Measurements from ENCODE around the gene DAZAP1. TPM values are rescaled to one million over a fixed set of nuclear protein-coding genes. Genes with fewer than 3 reads are reported as not detected.
"Not testable (repeated sequence)": the region's sequence is repeated elsewhere in the genome, so short reads cannot be mapped to it uniquely, and the experiment has no call there.

Gene DAZAP1
- polyA plus RNA-seq, 5 donors, result 86.4 to 104 (median 87.9) TPM

DNA sequence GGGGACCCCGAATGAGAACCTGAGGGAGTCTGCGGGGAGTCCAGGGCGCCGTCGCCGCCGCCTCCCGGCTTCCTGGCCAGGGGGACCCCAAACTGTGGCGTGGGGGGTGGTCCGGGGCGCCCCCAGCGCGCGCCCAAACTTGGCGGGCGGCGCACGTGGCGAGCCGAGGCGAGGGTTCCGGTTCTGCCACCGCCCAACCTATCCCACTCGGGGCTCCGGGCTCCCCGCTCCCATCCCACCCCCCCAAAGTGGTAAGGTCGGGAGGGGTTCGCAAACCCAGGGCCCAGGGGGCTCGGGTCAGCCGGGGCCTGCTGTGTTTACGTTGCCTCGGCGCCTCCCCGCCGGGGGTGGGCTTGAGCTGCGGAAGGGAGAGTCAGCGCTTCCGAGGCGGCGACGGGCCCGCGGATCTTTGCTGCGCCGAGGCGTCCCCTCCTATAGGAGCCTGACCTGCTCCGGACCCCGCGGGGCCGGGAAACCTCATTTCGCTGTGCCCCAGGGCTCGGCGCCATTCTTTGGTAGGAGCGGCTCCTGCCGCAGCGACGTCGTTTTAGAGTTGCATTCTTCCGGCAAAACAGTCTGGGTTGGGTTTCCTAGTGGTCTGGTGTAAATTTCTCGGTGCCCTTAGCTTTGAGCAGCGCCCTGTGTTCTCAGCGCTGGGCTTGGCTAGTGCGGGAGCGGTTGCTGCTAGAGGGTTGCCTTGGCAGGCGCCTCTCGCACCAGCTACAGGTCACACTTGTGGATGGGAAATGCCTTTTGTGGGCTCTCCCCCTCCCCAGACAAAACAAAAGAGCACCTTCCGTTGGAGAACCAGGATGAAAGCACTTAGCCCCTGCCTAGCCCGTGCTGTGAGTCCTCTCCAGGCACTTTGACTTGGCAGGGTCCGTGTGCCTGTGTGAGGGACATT, 1.2 kb downstream of the DAZAP1 start:
- DNase-seq, result no peak

DNA sequence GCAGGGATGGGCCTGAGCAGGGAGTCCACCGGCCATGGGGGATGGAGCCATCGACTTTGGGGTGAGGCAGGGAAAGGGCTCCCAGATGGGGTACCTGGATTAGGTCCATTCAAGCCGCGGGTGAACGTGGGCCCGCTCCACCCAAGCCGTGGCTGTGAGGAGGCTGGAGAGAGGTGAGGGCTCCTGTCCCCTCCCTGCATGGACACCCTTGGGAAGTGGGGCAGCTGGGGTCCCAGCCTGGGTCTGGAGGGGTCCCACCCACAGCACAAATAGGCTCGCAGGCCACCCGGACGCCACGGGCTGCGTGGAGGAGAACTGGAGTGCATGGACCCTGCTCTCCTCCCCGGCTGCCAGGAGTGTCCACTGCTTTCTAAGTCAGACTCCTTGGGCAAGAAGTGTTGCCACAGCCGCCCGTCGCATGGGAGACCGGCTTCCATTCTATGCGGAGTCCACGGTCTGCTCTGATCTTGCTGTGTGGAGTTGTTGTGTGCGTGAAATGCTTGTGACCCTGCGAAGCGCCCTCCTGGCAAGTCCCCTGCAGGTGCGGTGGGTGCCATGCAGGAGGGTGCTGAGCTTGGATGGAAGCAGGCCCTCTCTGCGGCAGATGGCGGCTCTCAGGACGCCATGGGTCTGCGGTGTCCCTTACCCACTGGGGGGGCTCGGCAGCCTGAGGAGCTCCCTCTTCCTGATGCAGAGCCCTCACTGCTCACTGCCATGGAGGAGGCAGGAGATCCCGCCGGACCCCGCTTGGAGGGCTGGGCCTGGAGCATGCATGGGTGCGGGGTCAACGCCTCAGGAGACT, 2.0 kb downstream of the DAZAP1 start:
- no peak for DNase-seq

DNA sequence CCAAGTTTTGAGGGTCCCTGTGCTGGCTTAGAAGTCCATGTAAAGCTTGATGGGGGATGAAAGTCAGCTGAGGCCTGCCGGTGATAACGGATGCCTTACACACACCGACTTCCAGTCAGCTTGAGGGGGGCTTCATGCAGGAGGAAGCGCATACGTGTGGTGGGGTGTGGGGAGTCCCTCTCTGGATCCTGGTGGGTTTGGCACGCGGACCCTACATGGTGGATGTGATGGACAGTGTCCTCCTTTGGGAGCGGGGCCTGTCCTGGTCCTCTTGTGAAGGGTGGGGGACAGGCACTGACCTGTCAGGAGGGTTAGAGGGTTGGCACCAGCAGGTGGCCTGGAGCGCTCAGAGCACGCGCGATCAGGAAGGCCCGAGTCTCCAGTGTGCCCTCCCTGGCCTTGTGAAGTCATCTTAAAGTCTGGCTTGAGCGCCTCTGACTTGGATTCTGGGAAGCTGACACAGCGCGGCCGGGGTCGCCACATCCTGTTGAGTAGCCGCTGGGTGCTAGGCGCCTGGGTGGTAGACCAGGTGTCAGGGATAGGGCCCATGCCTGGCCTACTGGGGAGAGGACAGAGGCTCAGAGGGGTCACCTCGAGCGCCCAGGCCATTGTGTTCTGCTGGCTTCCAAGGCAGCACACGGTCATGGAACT, 2.9 kb downstream of the DAZAP1 start:
- DNase-seq, result no peak

DNA sequence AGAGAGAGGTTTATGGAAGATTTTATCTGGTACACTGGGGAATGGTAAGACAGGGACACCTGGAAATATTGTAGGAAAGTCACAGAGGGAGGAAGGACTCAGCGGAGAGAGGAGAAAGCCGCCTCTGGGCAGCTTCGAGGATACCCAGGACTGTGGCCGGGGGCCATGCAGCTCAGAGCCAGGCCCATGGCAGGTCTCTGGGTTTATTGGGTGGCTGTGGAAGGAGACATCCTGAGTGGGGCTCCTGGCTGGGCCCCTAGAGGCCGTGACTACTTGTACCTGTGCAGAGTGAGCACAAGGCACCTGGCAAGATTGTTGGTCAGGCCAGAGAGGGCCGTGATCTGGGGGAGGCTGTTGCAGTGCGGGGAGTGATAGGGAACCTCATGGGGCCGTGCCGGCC, 3.4 kb downstream of the DAZAP1 start:
- no peak for DNase-seq

DNA sequence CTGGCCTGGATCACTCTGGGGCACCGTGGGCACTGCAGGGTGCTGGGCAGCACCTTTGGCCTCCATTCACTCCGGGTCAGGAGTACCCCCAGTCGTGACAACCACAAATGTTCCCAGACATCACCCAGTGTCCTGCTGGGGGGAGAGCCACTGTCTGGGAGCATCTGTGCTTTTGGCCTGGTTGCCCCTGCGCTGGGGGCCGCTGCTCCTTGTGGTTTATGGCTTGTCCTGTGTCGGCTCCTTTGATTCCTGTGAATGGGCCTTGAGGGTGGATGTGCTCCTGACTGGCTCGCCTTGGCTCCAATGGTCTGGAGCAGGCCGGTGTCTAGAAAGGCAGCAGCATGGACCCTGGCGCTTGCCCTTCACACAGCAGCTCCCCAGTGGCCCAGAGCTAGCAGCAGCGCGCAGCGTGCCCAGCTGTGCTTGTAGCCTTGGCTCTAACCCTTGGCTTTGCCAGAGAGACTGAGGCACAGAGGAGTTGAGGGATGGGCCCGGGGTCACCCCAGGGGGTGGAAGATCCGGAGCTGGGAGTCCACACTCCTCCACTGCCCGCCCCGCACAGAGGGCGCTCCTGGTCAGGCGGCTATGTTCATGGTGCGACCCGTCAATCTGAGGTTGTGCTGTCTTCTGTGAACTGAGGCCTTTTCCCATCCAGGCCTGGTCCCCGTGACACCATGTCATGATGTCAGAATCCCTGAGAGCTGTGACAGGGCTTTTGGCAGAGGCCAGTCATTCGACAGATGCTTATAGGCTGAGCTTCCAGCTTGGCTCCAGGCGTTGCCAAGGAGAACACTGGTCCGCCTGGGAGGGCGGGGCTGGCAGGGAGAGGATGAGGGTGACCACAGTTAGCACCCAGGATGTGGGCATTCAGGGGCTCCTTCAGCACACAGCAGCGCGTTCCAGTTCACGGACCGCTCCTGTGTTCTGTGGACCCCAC, 4.1 kb downstream of the DAZAP1 start:
- DNase-seq, result no peak

DNA sequence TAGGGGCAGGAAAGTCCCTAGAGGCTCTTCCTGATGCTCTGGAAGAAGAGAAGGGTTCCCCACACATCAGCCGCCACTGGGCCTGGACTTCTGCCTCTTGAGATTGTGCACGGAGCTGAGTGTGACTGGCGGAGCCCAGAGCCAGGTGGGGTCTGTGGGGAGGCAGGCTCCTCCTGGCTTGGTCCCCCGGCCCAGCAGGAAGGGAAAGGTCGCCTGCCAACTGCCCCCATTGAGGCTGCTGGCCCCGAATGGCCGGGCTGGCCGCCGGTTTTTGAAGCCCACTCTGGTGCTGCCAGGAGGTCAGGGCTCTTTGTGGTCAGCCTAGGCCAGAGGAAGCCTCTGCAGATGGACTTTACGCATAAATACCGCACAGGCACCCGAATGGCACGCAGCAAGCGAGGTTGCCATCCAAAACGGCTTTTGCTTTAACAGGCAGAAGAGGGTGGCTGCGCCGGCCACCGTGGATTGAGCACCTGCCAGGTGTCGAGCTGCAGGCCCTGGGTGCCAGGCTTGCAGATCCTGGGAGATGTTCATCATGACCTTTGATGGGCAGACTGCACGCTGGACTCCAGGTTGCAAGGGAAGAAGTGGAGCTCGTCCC, 5.0 kb downstream of the DAZAP1 start:
- no peak for DNase-seq

DNA sequence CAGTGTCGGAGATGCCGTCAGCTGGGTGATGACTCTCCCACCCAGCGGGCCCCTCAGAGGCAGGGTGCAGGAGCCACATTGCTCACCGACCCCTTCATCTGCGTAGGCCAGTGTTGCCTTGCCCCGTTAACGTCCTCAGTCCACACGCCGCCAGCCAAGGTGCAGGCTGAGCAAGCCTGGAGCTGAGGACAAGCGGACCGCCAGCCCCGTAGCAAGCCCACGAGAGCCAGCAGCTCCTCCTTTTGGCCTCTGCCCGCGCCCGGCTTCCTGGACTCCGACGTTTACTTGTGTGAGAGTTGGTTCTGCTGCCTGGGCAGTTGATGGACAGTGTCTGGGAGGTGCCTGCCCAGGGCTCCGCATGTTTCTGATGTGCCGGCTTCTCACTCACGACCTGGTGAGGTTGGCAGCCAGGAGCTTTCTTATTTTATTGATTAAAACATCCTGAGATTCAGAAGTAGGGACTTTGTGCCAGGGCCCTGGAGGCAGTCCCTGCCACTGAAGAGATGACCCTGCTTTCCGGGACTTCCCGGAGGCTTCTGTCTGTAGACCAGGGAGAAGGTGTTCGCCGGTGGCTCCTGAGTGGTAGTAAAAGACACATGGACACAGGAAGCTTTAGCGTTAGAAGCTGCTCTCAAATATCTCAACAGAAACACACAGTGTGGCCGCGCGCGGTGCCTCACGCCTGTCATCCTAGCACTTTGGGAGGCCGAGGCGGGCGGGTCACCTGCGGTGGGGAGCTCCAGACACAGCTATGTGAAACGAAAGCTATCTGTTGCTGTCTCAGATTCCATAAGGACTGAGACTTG, 5.8 kb downstream of the DAZAP1 start:
- DNase-seq, result no peak

DNA sequence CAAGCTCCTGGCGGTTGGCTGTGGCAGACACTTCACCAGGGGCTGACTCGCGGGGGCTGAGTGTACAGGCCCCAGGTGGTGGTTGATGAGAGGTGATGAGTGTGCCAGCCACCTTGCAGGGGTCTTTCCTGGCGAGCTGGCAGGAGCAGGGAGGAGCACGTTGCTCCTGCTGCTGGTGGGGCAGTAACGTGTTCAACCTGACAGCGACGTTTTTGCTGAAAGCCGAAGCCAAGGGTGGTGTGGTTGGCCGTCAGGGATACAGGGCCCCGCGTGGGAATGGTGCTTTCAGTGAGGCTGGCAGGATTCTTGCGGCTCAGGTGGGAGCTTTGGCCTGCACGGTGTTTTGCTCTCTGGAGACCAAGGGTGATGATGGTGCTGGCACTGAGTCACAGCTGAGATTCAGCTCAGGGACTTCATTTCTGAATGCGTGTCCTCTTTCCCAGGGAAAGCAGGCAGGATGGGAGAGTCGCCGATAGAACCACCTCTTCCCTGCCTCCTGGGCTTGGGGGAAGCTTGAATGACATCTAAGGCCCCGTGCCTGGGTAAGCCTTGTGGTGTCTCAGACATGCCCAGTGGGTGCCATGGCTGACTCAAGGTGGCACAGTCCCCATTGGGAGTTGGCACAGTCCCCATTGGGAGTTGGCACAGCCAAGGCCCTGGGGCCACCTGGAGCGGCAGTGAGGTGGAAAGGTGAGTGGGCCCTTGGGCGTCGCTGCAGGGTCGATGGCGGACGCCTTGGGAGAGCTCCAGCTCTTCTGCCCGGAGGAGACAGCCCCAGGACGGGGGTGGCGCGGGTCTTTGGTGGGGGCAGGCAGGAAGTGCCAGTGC, 8.8 kb downstream of the DAZAP1 start:
- DNase-seq, result no peak

DNA sequence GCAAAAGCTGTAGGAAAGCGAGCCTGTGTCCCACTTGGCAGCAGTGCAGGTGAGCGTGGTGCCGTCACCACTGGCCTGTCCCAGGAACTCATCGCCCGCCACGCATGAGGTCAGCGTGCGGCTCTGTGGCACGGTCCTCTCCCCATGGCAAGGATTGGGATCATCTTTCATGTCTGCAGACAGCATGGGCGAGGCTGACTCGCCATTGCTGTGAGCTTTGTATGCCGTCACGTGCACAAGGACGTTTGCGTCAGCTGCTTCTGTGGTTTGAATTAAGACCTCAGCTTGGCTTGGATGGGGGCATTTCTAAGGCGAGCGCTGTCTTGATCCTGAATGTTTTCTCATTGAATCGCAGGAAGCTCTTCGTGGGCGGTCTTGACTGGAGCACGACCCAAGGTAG, 9.8 kb downstream of the DAZAP1 start:
- DNase-seq, result no peak

DNA sequence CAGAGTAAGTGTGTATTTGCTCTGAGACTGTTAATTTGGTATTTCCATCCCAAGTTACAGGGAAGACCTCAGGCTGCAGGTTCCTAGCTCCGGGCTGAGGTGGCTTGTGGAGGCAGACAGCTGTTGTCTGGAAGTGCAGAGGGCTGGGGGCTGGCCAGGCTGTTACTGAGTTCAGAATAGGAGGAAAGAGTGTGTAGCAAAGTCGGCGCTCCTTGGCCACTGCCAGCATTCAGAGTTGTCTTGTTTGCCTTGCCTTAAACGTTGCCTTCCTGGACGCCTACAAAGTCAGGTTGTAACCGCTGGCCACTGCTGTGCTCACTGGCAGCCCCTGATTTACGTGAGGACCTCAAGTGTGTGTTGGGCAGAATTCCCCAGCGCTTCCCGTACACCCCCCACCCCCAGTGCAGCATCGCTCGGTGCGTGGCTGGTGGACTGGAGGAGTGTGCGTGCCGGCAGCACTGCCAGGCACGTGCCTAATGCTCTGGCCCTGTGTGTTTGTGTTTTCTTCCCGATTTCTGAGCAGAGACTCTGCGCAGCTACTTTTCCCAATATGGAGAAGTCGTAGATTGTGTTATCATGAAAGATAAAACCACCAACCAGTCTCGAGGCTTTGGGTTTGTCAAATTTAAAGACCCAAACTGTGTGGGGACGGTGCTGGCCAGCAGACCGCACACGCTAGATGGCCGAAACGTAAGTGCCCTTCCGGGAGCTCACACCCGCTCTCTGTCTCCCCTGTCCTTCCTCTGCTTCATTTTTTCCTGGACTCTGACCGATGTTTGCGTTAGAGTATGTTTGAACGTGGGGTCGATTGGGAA, 10.5 kb downstream of the DAZAP1 start:
- no peak for DNase-seq

DNA sequence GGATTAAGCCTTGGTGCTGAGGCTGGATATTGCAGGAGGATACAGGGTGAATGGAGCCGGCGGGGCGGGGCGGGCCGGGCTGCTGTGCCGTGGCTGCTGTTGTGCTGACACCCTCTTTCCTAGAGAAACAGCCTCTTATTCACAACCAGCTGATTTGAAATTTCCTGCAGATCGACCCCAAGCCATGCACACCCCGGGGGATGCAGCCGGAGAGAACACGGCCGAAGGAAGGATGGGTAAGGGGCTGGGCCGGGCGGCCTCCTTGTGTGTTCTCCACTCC, 11.1 kb downstream of the DAZAP1 start:
- no peak for DNase-seq

DNA sequence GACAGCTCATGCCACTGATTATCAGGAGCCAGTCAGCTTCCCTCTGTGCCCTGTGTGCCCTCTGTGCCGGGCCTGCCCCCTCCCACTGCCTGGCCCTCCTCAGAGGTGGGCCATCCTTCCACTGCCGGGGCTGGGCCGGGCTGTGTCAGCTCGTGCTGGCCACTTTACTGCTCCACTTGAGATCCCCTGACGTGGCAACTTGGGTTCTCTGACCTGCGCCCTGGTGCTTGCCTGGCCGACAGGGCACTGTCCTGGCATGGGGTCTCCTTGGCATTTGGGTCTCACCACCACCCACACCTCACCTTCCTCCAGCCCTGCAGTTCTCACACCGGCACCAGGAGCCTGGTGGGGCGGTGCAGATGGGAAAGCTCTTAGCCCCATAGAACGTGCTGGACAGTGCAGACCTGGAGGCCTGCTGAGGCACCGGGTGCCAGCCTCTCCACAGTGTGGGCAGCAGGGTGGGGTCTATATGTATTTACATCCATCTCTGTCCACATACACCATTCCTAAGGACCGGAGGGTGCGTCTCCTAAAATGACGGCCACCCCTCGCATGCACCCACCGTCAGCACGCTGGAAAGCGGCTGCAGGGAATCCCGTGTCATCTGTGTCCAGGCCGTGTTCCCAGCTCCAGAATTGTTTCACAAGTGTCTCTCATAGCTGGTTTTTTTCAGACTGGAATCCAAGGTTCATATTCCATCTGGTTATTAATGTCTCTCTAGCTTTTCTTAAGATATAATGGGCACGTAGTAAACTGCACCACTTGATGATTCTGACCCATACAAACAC, 11.8 kb downstream of the DAZAP1 start:
- no peak for DNase-seq

DNA sequence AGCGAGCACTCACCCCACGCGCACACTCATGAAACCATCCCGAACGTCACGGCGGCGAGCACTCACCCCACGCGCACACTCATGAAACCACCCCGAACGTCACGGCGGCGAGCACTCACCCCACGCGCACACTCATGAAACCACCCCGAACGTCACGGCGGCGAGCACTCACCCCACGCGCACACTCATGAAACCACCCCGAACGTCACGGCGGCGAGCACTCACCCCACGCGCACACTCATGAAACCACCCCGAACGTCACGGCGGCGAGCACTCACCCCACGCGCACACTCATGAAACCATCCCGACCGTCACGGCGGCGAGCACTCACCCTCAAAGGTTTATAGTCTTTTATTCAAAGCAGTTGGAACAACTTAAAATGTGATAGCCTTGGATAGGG, 12.7 kb downstream of the DAZAP1 start:
- not testable (repeated sequence) for DNase-seq

DNA sequence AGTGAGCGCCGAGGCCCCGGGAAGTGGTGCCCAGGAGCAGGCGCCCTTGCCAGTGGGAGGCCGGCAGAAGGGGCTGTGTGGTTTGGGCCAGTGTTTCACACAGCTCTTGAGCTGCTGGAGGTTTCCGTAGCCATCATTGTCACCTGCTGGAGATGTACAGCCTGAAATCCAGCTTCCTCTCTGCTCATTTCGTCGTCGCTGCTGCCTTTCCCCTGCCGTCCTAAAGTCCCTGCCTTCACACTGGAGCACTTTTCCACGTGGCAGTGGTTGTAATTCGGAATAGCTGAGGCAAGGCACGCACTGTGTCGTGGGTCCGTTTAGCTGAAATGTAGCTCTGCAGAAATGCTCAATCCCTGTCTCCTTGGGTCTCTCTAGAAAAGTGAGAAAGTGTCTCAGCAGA, 13.2 kb downstream of the DAZAP1 start:
- DNase-seq, result no peak

DNA sequence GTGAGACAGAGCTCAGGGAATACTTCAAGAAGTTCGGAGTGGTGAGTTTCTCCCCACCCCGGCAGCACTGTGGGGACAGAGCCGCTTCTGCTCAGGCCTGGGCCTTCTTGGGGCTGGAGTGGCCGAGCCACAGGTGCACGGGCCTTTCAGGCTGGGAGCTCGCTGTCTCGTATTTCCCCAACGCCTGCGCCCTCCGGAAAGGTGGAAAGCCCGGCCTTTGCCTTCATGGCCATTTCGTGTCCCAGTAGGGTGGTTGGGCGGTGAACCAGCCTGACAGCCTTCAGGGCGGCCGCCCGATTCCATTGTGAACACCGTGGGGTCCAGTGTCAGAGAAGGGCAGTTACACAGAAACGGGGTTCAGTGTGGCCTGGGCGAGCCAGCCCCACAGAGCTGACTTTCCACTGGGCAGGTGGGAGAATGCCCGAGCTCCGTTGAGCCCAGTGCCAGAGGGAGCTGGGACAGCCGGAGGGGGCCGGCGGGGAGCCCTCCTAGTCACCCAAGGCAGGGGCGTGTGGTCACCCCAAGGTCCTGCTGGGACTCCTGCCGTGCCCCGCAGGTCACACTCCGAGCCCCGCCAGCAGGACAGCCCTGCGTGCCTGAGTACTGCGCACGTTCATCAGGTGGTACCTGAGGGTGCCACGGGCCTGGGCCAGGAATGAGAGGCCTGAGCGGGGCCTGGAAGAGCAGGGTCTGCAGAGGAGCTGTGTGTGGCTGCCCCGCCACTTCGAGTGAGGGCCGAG, 14.0 kb downstream of the DAZAP1 start:
- no peak for DNase-seq

DNA sequence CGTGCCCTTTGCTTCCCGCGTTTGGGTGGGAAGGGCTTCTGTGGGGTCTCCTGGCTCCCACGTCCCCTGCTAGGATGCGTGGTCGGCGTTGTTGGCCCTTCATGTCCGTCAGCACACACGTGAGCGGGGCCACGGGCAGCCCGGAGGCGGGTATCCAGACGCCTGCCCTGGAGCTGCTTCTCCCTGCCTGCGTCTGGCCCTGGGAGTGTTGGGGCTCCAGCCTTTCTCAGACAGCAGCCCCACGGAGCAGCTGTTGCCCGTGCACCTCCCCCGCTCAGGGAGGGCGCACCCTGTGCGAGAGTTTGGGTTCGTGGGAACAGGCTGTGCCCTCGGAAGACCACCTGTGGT, 14.5 kb downstream of the DAZAP1 start:
- DNase-seq, result no peak

DNA sequence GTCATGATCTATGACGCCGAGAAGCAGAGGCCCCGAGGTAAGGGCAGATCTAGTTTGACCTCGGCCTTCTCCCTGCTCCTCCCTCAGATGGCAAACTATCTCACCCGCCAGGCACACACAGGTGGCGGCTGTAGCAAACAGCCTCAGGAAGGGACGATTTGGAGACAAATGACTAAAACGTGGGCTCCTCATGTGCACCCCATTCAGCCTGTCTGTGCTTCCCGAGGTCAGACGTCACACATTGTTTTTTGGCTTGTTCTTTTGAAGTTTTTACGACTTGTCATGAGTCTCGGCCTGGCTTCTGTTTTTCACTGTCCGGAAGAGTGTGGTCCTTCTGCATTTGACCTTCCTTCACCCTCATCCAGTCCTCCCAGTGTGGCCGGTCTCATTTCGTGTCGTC, 15.0 kb downstream of the DAZAP1 start:
- no peak for DNase-seq

Data from right lung (tissue), 5 donors.